Astrocyte (in vitro differentiated cells and primary cell): ENCODE results near the gene HOXA1. TPM values are rescaled to one million over a fixed set of nuclear protein-coding genes. Genes with fewer than 3 reads are reported as not detected.

Experiments
- DNase-seq: peaks from one replicate; pipeline ENCODE4 v3.0.0-alpha.2; 2010; ENCODE audit warnings: low read depth
- FAIRE-seq: peaks from 2 replicates; lab custom pipeline; 2011; peaks lifted over from hg19 to GRCh38; lab: Jason Lieb, UNC
- H2AFZ ChIP-seq: 2 replicates; pipeline ENCODE4 v1.6.0; 2012; ENCODE audit warnings: low read depth, low read length, inconsistent platforms
- H3K27ac ChIP-seq: 2 replicates; pipeline ENCODE4 v1.5.1; 2011; ENCODE audit warnings: low read depth, low read length, inconsistent platforms
- H3K27me3 ChIP-seq: 2 replicates; pipeline ENCODE4 v1.6.0; 2011; ENCODE audit warnings: low read length, inconsistent platforms; ENCODE audit not compliant: insufficient read depth
- H3K36me3 ChIP-seq: 2 replicates; pipeline ENCODE4 v1.5.1; 2011; ENCODE audit warnings: low read length, inconsistent platforms; ENCODE audit not compliant: insufficient read depth
- H3K4me1 ChIP-seq: 2 replicates; pipeline ENCODE4 v1.5.1; 2011; ENCODE audit warnings: low read length, inconsistent platforms; ENCODE audit not compliant: insufficient read depth
- H3K4me2 ChIP-seq: 2 replicates; pipeline ENCODE4 v1.6.0; 2012; ENCODE audit warnings: low read length, inconsistent platforms
- H3K4me3 ChIP-seq: 2 replicates; pipeline ENCODE4 v1.5.1; 2011; ENCODE audit warnings: low read depth, mild to moderate bottlenecking, low read length, inconsistent platforms; ENCODE audit not compliant: insufficient read depth
- H3K79me2 ChIP-seq: 2 replicates; pipeline ENCODE4 v1.6.0; 2012; ENCODE audit warnings: mild to moderate bottlenecking, low read length, inconsistent platforms; ENCODE audit not compliant: insufficient read depth
- H3K9ac ChIP-seq: 2 replicates; pipeline ENCODE4 v1.6.0; 2012; ENCODE audit warnings: mild to moderate bottlenecking, low read length, inconsistent platforms
- H3K9me3 ChIP-seq: 2 replicates; pipeline ENCODE4 v1.5.1; 2012; ENCODE audit warnings: low read depth, mild to moderate bottlenecking, low read length, inconsistent platforms; ENCODE audit not compliant: insufficient read depth
- H4K20me1 ChIP-seq: 2 replicates; pipeline ENCODE4 v1.6.0; 2012; ENCODE audit warnings: low read length, inconsistent platforms; ENCODE audit not compliant: insufficient read depth
- H3K27ac Mint-ChIP-seq: one replicate; pipeline ENCODE4 v1.8.0; 2021; ENCODE audit warnings: mild to moderate bottlenecking, mixed read lengths; ENCODE audit not compliant: unreplicated experiment
- H3K27me3 Mint-ChIP-seq: one replicate; pipeline ENCODE4 v1.8.0; 2021; ENCODE audit warnings: low read depth, mixed read lengths; ENCODE audit not compliant: unreplicated experiment
- H3K36me3 Mint-ChIP-seq: one replicate; pipeline ENCODE4 v1.8.0; 2021; ENCODE audit warnings: low read depth, mixed read lengths; ENCODE audit not compliant: unreplicated experiment
- H3K4me1 Mint-ChIP-seq: one replicate; pipeline ENCODE4 v1.8.0; 2021; ENCODE audit warnings: low read depth, mixed read lengths; ENCODE audit not compliant: unreplicated experiment
- H3K4me3 Mint-ChIP-seq: one replicate; pipeline ENCODE4 v1.8.0; 2021; ENCODE audit warnings: mild to moderate bottlenecking, moderate library complexity, mixed read lengths; ENCODE audit not compliant: unreplicated experiment
- H3K9me3 Mint-ChIP-seq: one replicate; pipeline ENCODE4 v1.8.0; 2021; ENCODE audit warnings: mild to moderate bottlenecking, mixed read lengths; ENCODE audit not compliant: unreplicated experiment
- EZH2 ChIP-seq: IDR thresholded peaks from 2 replicates; pipeline ENCODE4 v1.6.1; 2012; ENCODE audit warnings: mild to moderate bottlenecking, low read length, inconsistent platforms; ENCODE audit not compliant: insufficient read depth
- total RNA-seq: library from RNA; stranded (reverse); gene quantifications from 2 replicates; pipeline ENCODE4 v1.2.1, GENCODE V29; 2021
- TF ChIP-seq, protein P1 (sequence below): IDR thresholded peaks from 2 replicates; pipeline ENCODE4 v1.5.1; 2011; ENCODE audit warnings: low read depth, mild to moderate bottlenecking, inconsistent platforms, low read length, moderate library complexity; ENCODE audit not compliant: insufficient read depth

Gene HOXA1
- total RNA-seq, 1 donor from 2014 or later: 0.23 TPM

DNA sequence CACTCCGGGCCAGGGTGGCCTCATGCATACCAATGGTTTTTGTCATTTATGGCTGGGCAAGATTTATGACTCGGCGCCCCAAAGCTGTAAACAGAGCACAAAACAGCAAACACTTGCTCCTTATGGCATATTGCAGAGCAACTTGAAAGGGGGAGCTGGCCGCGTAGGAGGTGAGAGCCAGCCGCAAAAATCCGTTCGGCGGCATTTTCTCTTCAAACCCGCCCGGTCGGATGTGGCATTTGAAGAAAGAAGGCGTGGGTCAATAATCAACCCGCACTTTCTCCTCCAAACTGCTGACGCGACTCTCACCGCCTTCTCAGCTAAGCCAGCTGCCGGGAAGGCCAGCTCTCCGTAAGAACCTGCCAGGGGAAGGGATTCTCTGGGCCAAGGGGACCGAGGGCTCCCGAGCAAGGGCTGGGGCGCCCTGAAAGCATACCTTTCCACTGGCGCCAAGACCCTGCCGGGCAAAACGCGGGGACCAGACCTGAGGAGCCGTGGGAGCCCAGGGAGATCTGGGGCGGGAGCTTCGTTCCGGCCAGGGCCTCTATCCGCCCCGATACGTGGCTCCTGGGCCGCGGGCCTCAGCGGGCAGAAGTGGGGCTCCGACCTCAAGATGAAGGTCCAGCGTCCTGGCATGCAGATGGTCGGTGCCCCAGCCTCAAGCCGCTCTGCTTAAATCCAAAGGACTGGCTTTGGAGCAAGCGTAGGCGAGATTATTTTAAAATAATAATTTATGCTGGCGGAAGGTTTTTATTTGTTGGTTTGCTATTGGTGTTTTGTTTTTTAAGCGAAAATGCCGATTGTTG, 19.6 kb upstream of the HOXA1 start:
- peaks cover 4% of the 10 kb centered on the region for H4K20me1 ChIP-seq
- no peaks in the 10 kb centered on the region for H3K9me3 ChIP-seq
- H3K36me3 Mint-ChIP-seq: no peaks in the 10 kb centered on the region
- H2AFZ ChIP-seq: no peak overlapping the region
- peak overlapping the region; percentile 87 for H3K9ac ChIP-seq
- H3K4me1 ChIP-seq: no peaks in the 10 kb centered on the region
- peak overlapping the region; percentile 69 for H3K4me3 ChIP-seq
- H3K27me3 ChIP-seq: peaks cover 60% of the 10 kb centered on the region
- TF ChIP-seq, protein P1, sequence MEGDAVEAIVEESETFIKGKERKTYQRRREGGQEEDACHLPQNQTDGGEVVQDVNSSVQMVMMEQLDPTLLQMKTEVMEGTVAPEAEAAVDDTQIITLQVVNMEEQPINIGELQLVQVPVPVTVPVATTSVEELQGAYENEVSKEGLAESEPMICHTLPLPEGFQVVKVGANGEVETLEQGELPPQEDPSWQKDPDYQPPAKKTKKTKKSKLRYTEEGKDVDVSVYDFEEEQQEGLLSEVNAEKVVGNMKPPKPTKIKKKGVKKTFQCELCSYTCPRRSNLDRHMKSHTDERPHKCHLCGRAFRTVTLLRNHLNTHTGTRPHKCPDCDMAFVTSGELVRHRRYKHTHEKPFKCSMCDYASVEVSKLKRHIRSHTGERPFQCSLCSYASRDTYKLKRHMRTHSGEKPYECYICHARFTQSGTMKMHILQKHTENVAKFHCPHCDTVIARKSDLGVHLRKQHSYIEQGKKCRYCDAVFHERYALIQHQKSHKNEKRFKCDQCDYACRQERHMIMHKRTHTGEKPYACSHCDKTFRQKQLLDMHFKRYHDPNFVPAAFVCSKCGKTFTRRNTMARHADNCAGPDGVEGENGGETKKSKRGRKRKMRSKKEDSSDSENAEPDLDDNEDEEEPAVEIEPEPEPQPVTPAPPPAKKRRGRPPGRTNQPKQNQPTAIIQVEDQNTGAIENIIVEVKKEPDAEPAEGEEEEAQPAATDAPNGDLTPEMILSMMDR: no peak
- peak; percentile 72 for TF ChIP-seq EZH2
- peaks cover 92% of the 10 kb centered on the region for H3K27me3 Mint-ChIP-seq
- H3K9me3 Mint-ChIP-seq: peaks cover 26% of the 10 kb centered on the region
- no peak overlapping the region for H3K4me3 Mint-ChIP-seq
- peaks cover 71% of the 10 kb centered on the region for H3K79me2 ChIP-seq
- FAIRE-seq (no peak), DNase-seq (peak; percentile 85)
- peak overlapping the region; percentile 83 for H3K27ac ChIP-seq
- H3K36me3 ChIP-seq: no peaks in the 10 kb centered on the region
- H3K4me2 ChIP-seq: peak overlapping the region; percentile 82
- no peak overlapping the region for H3K27ac Mint-ChIP-seq
- H3K4me1 Mint-ChIP-seq: peaks cover 2% of the 10 kb centered on the region

DNA sequence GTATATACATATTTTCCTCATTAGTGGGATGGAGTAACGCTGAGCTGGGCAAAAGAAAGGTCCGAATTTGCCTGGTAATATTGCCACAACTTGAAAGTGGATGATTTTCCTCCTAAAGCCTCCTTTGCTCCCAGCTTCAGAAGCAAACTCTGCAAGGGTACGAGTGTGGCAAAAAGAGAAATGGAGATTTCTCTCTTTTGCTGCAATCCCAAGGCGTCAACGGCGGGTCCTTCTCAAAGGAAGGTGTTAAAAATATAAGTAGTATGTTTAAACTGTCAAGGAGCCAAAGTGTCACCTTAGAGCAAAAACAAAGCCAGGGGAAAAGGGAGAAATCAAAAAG, 19.1 kb upstream of the HOXA1 start:
- H3K36me3 Mint-ChIP-seq: peaks cover 2% of the 10 kb centered on the region
- Histone ChIP-seq H3K79me2 (peaks cover 70% of the 10 kb centered on the region), H3K9me3 (no peaks in the 10 kb centered on the region), H3K27me3 (peaks cover 61% of the 10 kb centered on the region), H3K4me3 (peak overlapping the region; percentile 69), H3K27ac (peak overlapping the region; percentile 83), H3K4me1 (peaks cover 2% of the 10 kb centered on the region), H3K9ac (peak overlapping the region; percentile 87), H3K4me2 (peak overlapping the region; percentile 82), H4K20me1 (peaks cover 4% of the 10 kb centered on the region), H3K36me3 (no peaks in the 10 kb centered on the region), H2AFZ (no peak overlapping the region)
- no peak overlapping the region for H3K27ac Mint-ChIP-seq
- peaks cover 2% of the 10 kb centered on the region for H3K4me1 Mint-ChIP-seq
- DNase-seq: no peak
- FAIRE-seq: no peak
- TF ChIP-seq, protein P1: no peak
- no peak for TF ChIP-seq EZH2
- peaks cover 23% of the 10 kb centered on the region for H3K9me3 Mint-ChIP-seq
- H3K4me3 Mint-ChIP-seq: no peak overlapping the region
- H3K27me3 Mint-ChIP-seq: peaks cover 88% of the 10 kb centered on the region
